Measurements from ENCODE around the gene PLEKHA4.
A peak's percentile ranks its signal among the peaks of the same experiment; 100 is the strongest.
"Not testable (repeated sequence)": the region's sequence is repeated elsewhere in the genome, so short reads cannot be mapped to it uniquely, and the experiment has no call there.

PLEKHA4 gene

DNA sequence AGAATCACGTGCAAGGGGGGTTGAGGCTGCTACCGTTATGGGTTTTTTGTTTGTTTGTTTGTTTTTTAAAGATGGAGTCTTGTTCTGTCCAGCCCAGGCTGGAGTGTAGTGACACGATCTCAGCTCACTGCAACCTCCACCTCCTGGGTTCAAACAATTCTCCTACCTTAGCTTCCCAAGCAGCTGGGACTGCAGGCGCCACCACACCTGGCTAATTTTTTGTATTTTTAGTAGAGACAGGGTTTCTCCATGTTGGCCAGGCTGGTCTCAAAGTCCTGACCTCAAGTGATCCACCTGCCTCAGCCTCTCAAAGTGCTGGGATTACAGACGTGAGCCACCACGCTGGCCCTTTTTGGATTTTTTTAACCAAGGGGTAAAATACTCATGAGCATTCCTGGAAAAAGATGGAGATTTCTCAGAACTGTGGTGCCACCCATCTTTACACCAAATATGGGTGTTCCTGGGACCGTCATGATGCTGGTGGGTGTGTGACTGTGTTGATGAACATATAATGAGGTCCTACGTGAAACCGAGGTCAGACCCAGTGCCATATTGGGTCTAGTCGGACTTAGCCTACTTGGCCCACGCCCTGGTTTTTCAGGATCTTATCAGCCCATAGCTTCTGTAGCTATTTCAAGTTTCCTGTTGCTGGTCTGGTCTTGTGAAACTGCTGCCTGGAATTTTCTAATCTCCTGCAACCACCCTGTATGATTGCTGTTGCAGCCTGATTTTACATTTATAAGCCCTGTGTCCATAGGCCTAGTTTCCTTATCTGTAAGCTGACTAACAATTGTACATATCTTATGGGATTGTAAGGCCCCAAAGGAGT is 10.0 kb upstream of the PLEKHA4 start:
- H3K27ac ChIP-seq (ENCODE audit: low read depth, low read length): peak overlapping the region; percentile 97
- peaks cover 4% of the 10 kb centered on the region; the same call in 1 of the 2 replicates for H3K36me3 ChIP-seq (ENCODE audit: low read length)
- H3K9ac ChIP-seq (ENCODE audit: low read length): no peak overlapping the region
- H3K4me2 ChIP-seq (ENCODE audit: low read depth, low read length, poor library complexity, severe bottlenecking): no peak overlapping the region
- TF ChIP-seq EZH2phosphoT487 (conservative IDR thresholded peaks at IDR 0.05; ENCODE audit: low read length) (no peak), CTCF (IDR thresholded peaks at IDR 0.05; ENCODE audit: insufficient read depth, low read length, poor library complexity, severe bottlenecking) (no peak)
- no peaks in the 10 kb centered on the region for H3K27me3 ChIP-seq (ENCODE audit: low read length)
- H3K4me3 ChIP-seq (ENCODE audit: insufficient read depth, low read length, poor library complexity, severe bottlenecking): no peak overlapping the region
- H3F3A ChIP-seq (ENCODE audit: insufficient read depth): peaks cover 77% of the 10 kb centered on the region
- no peaks in the 10 kb centered on the region for H3K9me2 ChIP-seq (replicated peaks; ENCODE audit: insufficient read depth, low read length)
- peaks cover 10% of the 10 kb centered on the region; the same call in 1 of the 2 replicates for H3K9me3 ChIP-seq (ENCODE audit: insufficient read depth, low read length)
- H3K79me2 ChIP-seq (ENCODE audit: insufficient read depth, low read length): peaks cover 14% of the 10 kb centered on the region
- H4K20me1 ChIP-seq (ENCODE audit: low read depth, low read length): no peaks in the 10 kb centered on the region
- H2AFZ ChIP-seq (ENCODE audit: low read depth, low read length, severe bottlenecking): no peak overlapping the region

DNA sequence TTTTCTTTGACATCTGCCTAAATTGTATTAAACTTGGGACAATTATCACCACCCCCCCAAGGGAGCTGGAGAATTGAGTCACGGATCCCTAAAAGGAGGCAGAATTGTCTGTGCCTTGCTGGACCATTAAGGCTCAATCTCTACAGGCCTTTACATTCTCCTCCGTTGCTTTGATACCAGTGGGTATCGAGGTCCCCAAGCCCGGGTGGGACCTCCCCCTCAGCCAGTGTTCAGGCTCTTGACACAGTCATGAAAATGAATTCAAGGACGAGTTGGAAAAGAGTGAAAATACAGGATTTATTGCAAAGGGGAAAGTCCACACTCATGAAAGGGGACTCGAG is 9.4 kb upstream of the PLEKHA4 start:
- no peak overlapping the region for H3K4me3 ChIP-seq (ENCODE audit: insufficient read depth, low read length, poor library complexity, severe bottlenecking)
- TF ChIP-seq EZH2phosphoT487 (conservative IDR thresholded peaks at IDR 0.05; ENCODE audit: low read length) (no peak), CTCF (IDR thresholded peaks at IDR 0.05; ENCODE audit: insufficient read depth, low read length, poor library complexity, severe bottlenecking) (no peak)
- no peaks in the 10 kb centered on the region for H4K20me1 ChIP-seq (ENCODE audit: low read depth, low read length)
- H3K9me3 ChIP-seq (ENCODE audit: insufficient read depth, low read length): peaks cover 10% of the 10 kb centered on the region; the same call in 1 of the 2 replicates
- H3K9me2 ChIP-seq (replicated peaks; ENCODE audit: insufficient read depth, low read length): no peaks in the 10 kb centered on the region
- H3K27me3 ChIP-seq (ENCODE audit: low read length): no peaks in the 10 kb centered on the region
- H3K27ac ChIP-seq (ENCODE audit: low read depth, low read length): peak overlapping the region; percentile 97
- H3K9ac ChIP-seq (ENCODE audit: low read length): no peak overlapping the region
- H3K36me3 ChIP-seq (ENCODE audit: low read length): peaks cover 4% of the 10 kb centered on the region; the same call in 1 of the 2 replicates
- peaks cover 81% of the 10 kb centered on the region for H3F3A ChIP-seq (ENCODE audit: insufficient read depth)
- H3K79me2 ChIP-seq (ENCODE audit: insufficient read depth, low read length): peaks cover 19% of the 10 kb centered on the region
- no peak overlapping the region for H2AFZ ChIP-seq (ENCODE audit: low read depth, low read length, severe bottlenecking)
- no peak overlapping the region for H3K4me2 ChIP-seq (ENCODE audit: low read depth, low read length, poor library complexity, severe bottlenecking)

- Histone ChIP-seq H3K4me2 (ENCODE audit: low read depth, low read length, poor library complexity, severe bottlenecking) (peak overlapping the region; percentile 90), H3K79me2 (ENCODE audit: insufficient read depth, low read length) (peaks cover 25% of the 10 kb centered on the region), H3F3A (ENCODE audit: insufficient read depth) (peaks cover 76% of the 10 kb centered on the region), H3K27ac (ENCODE audit: low read depth, low read length) (peak overlapping the region; percentile 97), H3K4me3 (ENCODE audit: insufficient read depth, low read length, poor library complexity, severe bottlenecking) (peak overlapping the region; percentile 88), H3K9ac (ENCODE audit: low read length) (peak overlapping the region; percentile 89)
- H3K36me3 ChIP-seq (ENCODE audit: low read length); H3K9me3 ChIP-seq (ENCODE audit: insufficient read depth, low read length); H2AFZ ChIP-seq (ENCODE audit: low read depth, low read length, severe bottlenecking); H3K27me3 ChIP-seq (ENCODE audit: low read length); H3K9me2 ChIP-seq (replicated peaks; ENCODE audit: insufficient read depth, low read length); H4K20me1 ChIP-seq (ENCODE audit: low read depth, low read length): not testable (repeated sequence)
These were observed 7.9 kb upstream of the PLEKHA4 start for GRCh38 chr19:48876043-48876981.

All from SU-DHL-6 (cell line).